ENCODE data around the gene PLEKHA5.
A peak's percentile ranks its signal among the peaks of the same experiment; 100 is the strongest.

Gene PLEKHA5

GRCh38 chr12:19234171-19234704 lies 104.7 kb downstream of the PLEKHA5 start:
- no peak for DNase-seq (ENCODE audit: low spot score)

- DNase-seq (ENCODE audit: low spot score): peak; percentile 30
Measured at GRCh38 chr12:19234981-19235871, 105.7 kb downstream of the PLEKHA5 start.

DNA sequence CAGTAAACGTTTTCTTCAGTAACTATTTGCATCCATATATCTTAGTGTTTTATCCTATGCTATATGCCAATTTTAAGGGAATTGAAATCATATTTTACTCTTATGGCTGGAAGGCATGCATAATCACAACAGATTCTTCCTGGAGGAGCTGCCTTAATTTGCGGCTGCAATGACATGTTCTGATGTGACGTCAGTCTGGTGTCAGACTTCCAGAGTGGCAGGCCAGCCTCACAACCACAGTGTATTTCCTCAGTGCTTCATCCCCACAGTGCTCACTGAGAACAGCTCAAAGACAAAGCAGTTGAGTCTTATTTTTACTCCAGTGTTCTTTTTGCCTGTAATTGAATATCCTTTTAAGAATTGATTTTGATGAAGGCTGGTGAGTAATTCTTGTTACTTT lies 107.1 kb downstream of the PLEKHA5 start:
- peak; percentile 10 for DNase-seq (ENCODE audit: low spot score)

DNA sequence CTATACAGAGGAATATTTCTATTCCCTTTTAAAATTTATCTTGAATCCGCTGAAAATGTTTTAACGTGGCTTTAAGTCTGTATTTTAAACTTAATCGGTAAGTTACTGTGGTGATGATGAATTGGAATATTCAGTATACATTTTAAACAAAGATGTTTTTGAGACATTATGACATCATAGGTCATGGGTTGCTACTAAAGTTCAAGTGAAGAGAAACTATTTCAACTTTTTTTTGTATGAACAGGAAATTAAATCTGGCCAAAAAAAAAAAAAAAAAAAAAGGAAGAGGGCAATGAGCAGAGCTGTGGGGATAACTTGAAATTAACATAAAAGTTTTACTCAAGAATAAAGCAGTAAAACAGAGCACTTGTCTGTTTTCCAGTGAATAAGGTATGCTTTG lies 109.0 kb downstream of the PLEKHA5 start:
- no peak for DNase-seq (ENCODE audit: low spot score)

GRCh38 chr12:19239102-19239501 lies 109.6 kb downstream of the PLEKHA5 start:
- no peak for DNase-seq (ENCODE audit: low spot score)

GRCh38 chr12:19239616-19240234 lies 110.2 kb downstream of the PLEKHA5 start:
- DNase-seq (ENCODE audit: low spot score): peak; percentile 44

DNA sequence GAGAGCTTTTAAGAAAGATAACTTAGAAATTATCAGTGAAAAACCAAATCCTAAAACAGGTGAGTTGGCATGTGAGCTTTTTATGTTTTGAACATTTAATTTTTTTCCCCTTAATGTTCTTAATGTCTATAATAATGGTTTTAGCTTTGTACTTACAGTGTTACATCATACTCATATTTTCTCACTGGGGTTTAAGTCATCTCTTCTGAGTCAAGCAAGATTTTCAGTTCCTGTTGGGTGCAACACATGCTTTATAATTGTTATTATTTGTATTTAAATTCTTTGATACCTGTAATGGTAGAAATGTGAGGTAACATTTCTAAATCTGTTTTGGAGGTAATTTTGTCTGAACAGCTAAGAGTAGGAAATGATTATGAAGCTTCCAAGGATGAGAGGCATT lies 113.0 kb downstream of the PLEKHA5 start:
- no peak for DNase-seq (ENCODE audit: low spot score)

GRCh38 chr12:19243551-19243950 lies 114.0 kb downstream of the PLEKHA5 start:
- DNase-seq (ENCODE audit: low spot score): no peak

GRCh38 chr12:19244312-19244711 lies 114.8 kb downstream of the PLEKHA5 start:
- peak; percentile 31 for DNase-seq (ENCODE audit: low spot score)

- DNase-seq (ENCODE audit: low spot score): no peak
Measured at GRCh38 chr12:19245106-19245505, 115.6 kb downstream of the PLEKHA5 start.

GRCh38 chr12:19245666-19246065 lies 116.1 kb downstream of the PLEKHA5 start:
- DNase-seq (ENCODE audit: low spot score): no peak

DNA sequence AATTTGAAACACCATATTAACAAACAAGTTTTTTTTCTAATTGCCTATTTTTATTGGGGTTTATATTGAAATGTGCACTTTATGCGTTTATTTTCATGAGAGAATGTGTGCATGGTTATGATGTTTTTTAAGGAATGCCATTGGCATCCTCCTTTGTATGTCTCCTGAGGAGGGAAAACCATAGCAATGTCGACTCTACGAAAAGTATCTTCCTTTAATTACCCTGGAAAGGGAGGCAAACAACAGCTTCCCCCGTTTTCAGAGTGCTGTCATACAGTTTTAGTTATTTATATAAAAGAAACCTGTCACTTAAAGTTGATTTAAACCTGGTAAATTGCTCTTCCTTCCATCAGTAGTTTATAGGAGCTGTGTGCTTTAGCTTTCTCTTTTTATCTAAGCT lies 117.4 kb downstream of the PLEKHA5 start:
- DNase-seq (ENCODE audit: low spot score): no peak

DNA sequence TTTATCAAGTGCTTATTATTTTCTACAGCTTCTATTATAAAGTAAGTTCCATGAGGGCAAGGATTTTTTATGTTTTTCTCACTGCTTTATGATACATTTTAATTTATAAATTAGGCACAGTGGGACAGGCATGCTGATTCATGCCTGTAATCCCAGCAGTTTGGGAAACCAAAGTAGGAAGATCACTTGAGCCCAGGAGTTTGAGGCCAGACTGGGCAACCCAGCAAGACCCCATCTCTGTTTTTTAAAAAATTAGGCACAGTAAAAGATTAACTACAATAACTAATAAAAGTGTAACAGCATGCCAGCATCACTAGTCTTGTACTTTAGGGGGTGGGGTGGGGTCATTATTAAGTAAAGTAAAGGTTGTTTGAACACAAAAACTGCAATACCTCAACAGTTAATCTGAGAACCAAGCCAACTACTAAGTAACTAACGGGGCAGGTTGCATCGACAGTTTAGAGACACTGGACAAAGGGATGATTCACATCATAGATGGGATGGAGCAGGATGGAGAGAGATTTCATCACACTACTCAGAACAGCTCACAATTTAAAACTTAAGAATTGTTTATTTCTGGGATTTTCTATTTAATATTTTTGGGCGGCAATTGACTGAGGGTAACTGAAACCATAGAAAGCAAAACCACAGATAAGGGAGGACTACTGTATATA lies 119.5 kb downstream of the PLEKHA5 start:
- peak; percentile 54 for DNase-seq (ENCODE audit: low spot score)

DNA sequence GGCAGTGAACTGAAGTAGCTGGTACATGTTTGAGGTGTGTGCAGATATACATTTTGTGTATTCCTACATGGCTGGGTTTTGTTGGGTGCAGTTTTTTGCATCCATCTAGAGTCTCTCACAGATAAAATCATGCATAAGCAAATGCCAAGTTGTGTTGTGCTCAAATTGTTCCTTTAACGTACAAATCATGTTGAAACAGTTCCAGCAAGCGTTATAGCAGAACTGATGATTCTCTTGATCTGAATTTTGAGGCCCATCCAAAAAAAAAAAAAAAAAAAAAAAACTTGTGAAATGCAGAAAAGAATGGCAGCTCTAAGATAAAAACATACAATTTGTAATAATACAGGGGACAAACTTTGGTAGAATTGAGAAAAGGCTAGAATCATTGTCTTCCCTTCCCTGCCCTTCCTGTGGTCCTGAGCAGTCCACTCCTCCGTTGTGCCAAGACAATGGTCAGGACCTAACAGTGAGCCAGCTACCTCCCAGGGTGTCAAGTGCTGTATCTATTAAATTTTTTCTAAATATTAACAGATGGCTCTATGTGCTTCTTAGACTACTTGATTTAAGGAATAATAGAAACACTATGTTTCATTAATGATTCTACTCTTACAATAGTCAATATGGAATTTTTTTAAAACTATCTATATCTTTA lies 122.1 kb downstream of the PLEKHA5 start:
- no peak for DNase-seq (ENCODE audit: low spot score)

DNA sequence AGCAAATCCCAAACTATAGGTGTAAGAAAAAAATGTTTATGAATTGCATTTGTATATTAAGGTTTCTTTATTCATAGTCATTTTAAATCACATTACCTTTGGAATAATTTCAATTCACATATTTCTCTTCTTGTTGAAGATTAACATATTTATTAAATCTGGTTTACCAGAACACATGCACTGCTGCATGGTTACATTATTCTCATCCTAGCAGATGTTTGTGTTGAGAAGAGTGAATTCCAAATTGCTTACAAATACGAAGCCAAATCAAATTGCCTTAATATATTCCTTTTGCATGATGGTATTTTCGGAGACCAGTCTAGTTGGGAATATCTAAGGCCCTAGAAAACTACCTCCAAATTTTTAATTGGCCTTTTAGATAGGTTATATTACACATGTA lies 130.6 kb downstream of the PLEKHA5 start:
- DNase-seq (ENCODE audit: low spot score): no peak

DNA sequence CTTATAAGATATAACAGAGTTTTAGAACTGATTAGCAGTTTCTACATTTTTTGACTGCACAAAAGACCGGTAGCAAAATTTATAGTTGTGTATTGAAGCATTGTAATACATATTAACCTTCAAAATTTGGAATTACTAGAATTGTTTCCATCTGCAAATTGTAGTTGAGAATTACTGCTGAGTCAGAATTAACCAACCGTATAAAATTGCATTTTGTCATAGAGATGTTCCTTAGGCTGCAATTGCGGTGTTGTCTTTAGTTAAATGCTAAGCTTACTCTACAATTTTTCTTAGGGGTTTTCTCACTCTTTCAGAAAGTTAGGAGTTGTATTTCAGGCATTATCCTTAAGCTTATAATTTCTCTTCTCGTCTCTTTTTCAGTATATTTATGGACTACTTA lies 132.2 kb downstream of the PLEKHA5 start:
- no peak for DNase-seq (ENCODE audit: low spot score)

- no peak for DNase-seq (ENCODE audit: low spot score)
Measured at GRCh38 chr12:19263672-19264071, 134.1 kb downstream of the PLEKHA5 start.

- peak; percentile 87 for DNase-seq (ENCODE audit: low spot score)
Measured at GRCh38 chr12:19273482-19274330, 144.2 kb downstream of the PLEKHA5 start.

GRCh38 chr12:19276767-19277166 lies 147.2 kb downstream of the PLEKHA5 start:
- DNase-seq (ENCODE audit: low spot score): no peak

GRCh38 chr12:19277711-19278110 lies 148.2 kb downstream of the PLEKHA5 start:
- no peak for DNase-seq (ENCODE audit: low spot score)

- DNase-seq (ENCODE audit: low spot score): no peak
Measured at GRCh38 chr12:19278407-19278806, 148.9 kb downstream of the PLEKHA5 start.
